ENCODE measurements around the gene CCNE1.

Gene CCNE1

DNA sequence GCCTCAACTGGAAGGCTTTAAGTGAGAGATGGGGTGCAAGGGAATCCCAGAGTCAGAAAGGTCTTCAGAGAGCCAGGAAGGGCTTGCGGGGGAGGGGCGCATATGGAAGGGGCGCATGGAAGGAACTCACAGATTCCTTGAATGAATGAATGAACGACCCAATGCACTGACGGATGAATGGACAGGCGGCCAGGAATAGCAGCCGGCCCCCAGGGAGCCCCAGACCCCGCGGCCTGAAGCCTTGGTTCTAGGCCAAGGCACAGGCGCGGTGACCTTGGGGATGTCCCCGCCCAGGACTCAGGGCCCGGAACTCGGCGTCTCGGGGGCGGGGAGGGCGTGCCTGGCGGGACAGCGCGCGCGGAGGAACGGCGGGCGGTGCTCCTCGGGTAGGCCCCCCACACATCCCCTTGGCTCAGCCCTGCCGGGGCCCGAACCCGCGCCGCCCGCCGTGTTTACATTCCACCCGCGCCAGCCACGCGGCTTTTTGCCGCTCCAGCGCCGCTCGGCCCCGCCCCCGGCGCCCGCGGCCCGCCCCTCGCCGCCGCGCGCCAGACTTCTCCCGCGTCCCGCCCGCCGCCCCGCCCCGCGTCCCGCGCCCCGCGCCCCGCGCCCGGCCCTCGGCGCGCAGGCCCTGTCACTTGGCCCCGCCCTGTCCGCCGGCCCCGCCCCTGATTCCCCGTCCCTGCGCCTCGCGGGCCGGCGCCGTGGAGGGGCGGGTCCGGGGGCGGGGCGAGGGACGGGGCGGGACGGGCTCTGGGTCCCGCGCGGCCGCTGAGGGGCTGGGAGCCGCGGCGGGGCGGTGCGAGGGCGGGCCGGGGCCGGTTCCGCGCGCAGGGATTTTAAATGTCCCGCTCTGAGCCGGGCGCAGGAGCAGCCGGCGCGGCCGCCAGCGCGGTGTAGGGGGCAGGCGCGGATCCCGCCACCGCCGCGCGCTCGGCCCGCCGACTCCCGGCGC lies at the start of gene CCNE1:
CCNE1 (plus strand) TSS at position 867 of the 955 bp plus-strand sequence. CDS start 565 bp downstream, outside the sequence.
- H3K4me3 ChIP-seq (replicated peaks; ENCODE audit: low read depth, low read length): peak within 1 kb of the TSS; percentile 68
- peaks cover 4% of the 10 kb centered on the region for H3K36me3 ChIP-seq (ENCODE audit: control insufficient read depth, insufficient read depth, low read length)
- H3K27me3 ChIP-seq (replicated peaks; ENCODE audit: control insufficient read depth, insufficient read depth, low read length): no peaks in the 10 kb centered on the region
- TF ChIP-seq, protein P1, sequence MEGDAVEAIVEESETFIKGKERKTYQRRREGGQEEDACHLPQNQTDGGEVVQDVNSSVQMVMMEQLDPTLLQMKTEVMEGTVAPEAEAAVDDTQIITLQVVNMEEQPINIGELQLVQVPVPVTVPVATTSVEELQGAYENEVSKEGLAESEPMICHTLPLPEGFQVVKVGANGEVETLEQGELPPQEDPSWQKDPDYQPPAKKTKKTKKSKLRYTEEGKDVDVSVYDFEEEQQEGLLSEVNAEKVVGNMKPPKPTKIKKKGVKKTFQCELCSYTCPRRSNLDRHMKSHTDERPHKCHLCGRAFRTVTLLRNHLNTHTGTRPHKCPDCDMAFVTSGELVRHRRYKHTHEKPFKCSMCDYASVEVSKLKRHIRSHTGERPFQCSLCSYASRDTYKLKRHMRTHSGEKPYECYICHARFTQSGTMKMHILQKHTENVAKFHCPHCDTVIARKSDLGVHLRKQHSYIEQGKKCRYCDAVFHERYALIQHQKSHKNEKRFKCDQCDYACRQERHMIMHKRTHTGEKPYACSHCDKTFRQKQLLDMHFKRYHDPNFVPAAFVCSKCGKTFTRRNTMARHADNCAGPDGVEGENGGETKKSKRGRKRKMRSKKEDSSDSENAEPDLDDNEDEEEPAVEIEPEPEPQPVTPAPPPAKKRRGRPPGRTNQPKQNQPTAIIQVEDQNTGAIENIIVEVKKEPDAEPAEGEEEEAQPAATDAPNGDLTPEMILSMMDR (IDR thresholded peaks at IDR 0.05; ENCODE audit: insufficient read depth, low read length, poor library complexity, severe bottlenecking): no peak
- peak; percentile 89 for DNase-seq (ENCODE audit: extremely low read depth, insufficient read length)

DNA sequence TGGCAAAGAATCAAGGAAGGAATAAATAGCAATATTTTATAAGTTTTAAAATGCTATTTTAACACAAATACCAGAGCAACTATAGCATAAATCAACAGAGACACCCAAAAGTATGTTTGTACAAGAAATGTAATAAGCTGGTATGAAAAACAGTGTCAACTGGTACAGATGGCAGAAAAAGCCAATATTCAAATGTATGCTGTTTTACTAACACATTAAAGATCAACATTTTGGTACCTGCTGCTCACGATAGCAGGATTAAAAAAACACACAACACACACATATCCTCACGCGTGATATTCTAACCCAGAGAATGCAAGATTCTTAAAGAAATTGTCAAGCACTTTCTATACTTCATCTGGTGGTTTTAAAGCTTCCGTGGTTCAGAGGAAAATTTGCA lies 48.6 kb upstream of the CCNE1 start:
- Histone ChIP-seq H3K27me3 (replicated peaks; ENCODE audit: control insufficient read depth, insufficient read depth, low read length) (no peaks in the 10 kb centered on the region), H3K4me3 (replicated peaks; ENCODE audit: low read depth, low read length) (no peak overlapping the region), H3K36me3 (ENCODE audit: control insufficient read depth, insufficient read depth, low read length) (no peaks in the 10 kb centered on the region)
- TF ChIP-seq, protein P1 (IDR thresholded peaks at IDR 0.05; ENCODE audit: insufficient read depth, low read length, poor library complexity, severe bottlenecking): no peak
- no peak for DNase-seq (ENCODE audit: extremely low read depth, insufficient read length)

DNA sequence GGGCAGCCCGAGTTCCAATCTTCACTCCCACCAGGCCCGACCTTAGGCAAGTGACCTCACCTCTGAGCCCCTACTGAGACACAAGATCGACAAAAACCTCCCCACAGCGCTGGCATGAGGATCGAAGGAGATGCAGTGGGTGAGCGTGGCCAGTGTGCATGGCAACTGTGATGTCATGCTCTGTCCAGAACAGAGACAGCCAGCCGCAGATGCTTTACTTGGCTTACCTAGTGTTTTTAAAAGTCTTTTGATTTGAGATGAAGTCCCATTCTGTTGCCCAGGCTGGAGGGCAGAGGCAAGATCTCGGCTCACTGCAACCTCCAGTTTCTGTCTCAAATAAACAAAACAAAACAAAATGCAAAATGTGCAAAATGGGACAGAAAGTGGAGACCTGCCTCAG lies 47.4 kb upstream of the CCNE1 start:
- TF ChIP-seq, protein P1 (IDR thresholded peaks at IDR 0.05; ENCODE audit: insufficient read depth, low read length, poor library complexity, severe bottlenecking): no peak
- Histone ChIP-seq H3K4me3 (replicated peaks; ENCODE audit: low read depth, low read length) (no peak overlapping the region), H3K27me3 (replicated peaks; ENCODE audit: control insufficient read depth, insufficient read depth, low read length) (no peaks in the 10 kb centered on the region; the same call in 1 of the 2 replicates), H3K36me3 (ENCODE audit: control insufficient read depth, insufficient read depth, low read length) (no peaks in the 10 kb centered on the region)
- no peak for DNase-seq (ENCODE audit: extremely low read depth, insufficient read length)

DNA sequence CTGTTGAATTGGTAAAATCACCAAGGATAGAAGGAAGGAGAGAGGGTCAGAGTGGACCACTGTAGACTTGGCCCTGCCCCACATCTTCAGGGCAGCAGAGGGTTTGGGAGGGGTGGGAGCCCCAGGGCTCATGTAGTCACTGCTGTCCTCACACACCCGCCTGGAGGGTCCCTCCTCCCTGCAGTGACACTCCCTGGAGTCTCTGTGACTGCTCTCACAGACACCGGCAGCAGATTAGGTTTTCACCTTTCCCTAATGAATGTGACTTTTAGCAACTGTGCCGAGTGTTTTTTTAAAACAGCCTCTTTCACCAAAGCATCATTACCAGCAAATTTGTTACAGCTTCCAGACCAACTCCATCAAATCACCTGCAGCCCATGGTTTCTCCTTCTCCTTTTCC lies 45.7 kb upstream of the CCNE1 start:
- Histone ChIP-seq H3K4me3 (replicated peaks; ENCODE audit: low read depth, low read length) (no peak overlapping the region), H3K36me3 (ENCODE audit: control insufficient read depth, insufficient read depth, low read length) (no peaks in the 10 kb centered on the region), H3K27me3 (replicated peaks; ENCODE audit: control insufficient read depth, insufficient read depth, low read length) (no peaks in the 10 kb centered on the region; the same call in 1 of the 2 replicates)
- TF ChIP-seq, protein P1 (IDR thresholded peaks at IDR 0.05; ENCODE audit: insufficient read depth, low read length, poor library complexity, severe bottlenecking): no peak
- DNase-seq (ENCODE audit: extremely low read depth, insufficient read length): no peak

DNA sequence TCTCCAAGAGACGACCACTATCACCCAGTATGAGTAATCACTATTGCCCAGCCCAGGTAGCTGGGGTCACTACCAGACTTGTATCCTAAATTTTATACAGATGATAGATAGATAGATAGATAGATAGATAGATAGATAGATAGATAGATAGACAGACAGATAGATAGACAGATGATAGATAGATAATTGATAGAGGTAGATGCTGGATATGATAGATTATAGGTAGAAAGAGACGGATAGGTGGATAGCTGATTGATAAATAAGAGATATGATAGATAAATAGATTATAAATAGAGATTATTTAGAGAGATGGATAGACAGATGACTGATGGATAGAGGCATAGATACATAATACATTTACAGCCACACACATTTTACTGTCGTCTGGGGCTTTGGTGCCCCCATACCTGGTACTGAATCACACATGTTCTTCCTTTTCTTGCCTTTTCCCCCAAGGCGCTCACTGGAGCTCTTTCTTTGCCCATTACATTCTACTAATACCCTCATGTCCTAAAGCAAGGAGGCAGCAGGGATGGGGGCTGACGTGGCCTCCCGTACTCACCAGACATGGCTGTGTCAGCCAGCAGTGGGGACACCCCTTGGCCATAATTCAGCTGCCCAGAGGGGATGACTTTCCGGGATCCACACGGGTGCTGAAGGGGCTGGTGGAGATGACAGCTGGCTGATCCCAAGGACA lies 44.6 kb upstream of the CCNE1 start:
- no peaks in the 10 kb centered on the region; the same call in 1 of the 2 replicates for H3K27me3 ChIP-seq (replicated peaks; ENCODE audit: control insufficient read depth, insufficient read depth, low read length)
- TF ChIP-seq, protein P1 (IDR thresholded peaks at IDR 0.05; ENCODE audit: insufficient read depth, low read length, poor library complexity, severe bottlenecking): no peak
- no peak for DNase-seq (ENCODE audit: extremely low read depth, insufficient read length)
- H3K4me3 ChIP-seq (replicated peaks; ENCODE audit: low read depth, low read length): no peak overlapping the region
- no peaks in the 10 kb centered on the region for H3K36me3 ChIP-seq (ENCODE audit: control insufficient read depth, insufficient read depth, low read length)
